WTC11 (cell line): ENCODE data around the gene IFNA21. TPM values are rescaled to one million over a fixed set of nuclear protein-coding genes. Genes with fewer than 3 reads are reported as not detected.

ENCODE experiments used
- ELF4 ChIP-seq: sonication (generic); formaldehyde crosslinking; IDR thresholded peaks from 2 replicates; pipeline ENCODE4 v1.8.1; 2022; ENCODE audit warnings: low read depth, mild to moderate bottlenecking, moderate library complexity, missing genetic modification reagents
- ESRRA ChIP-seq: sonication (generic); formaldehyde crosslinking; IDR thresholded peaks from 2 replicates; pipeline ENCODE4 v1.8.1; 2022; ENCODE audit warnings: mild to moderate bottlenecking, missing genetic modification reagents, borderline replicate concordance
- NFATC4 ChIP-seq: fragments of 250-450 bp; sonication (Bioruptor Pico); IDR thresholded peaks from 2 replicates; pipeline ENCODE4 v1.9.0; 2021; ENCODE audit warnings: mild to moderate bottlenecking
- total RNA-seq: library from RNA; stranded (reverse); gene quantifications from 3 replicates; pipeline ENCODE4 v1.2.3, GENCODE V29; 2021
- TF ChIP-seq, protein P1 (sequence below): sonication (generic); formaldehyde crosslinking; IDR thresholded peaks from 2 replicates; pipeline ENCODE4 v1.8.1; 2023; ENCODE audit warnings: mild to moderate bottlenecking, missing genetic modification reagents, moderate library complexity
- TF ChIP-seq, protein P2 (sequence below): sonication (generic); formaldehyde crosslinking; IDR thresholded peaks from 2 replicates; pipeline ENCODE4 v1.8.0; 2023; ENCODE audit warnings: missing genetic modification reagents

Gene IFNA21
- total RNA-seq, 1 experiment from 2014 or later, result not detected

DNA sequence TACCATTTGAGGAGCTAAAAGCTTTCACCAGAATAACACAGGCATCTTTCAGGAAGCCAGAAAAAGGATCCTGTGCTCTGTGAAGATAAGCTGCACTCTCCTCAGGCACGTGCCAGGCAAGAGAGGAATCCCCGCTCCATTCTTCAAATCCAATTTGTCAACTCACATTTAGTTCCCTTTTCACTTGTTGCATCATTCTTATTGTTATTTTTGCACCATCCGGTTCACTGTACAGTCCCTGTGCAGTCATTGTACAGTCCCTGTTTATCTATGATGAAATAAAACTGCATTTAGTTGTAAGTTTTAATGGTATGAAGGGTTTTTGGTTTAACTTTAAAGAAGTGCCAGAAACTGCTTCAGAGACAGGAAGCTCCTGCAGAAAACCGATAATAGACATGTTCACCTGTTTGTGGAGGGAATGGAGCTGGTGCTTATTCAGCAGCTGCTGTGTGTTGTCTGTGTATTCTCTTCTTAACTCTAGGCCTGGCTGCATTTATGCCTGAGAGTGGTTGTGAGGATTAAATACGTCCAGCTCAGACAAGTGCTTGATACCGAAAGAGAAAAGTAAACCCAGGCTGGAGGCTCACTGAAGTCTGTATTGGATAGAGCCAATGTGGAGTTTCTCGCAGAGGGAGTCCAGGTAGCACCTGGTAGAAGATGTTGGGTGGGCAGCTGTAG, 47.2 kb downstream of the IFNA21 start (continued):
- TF ChIP-seq, protein P1, sequence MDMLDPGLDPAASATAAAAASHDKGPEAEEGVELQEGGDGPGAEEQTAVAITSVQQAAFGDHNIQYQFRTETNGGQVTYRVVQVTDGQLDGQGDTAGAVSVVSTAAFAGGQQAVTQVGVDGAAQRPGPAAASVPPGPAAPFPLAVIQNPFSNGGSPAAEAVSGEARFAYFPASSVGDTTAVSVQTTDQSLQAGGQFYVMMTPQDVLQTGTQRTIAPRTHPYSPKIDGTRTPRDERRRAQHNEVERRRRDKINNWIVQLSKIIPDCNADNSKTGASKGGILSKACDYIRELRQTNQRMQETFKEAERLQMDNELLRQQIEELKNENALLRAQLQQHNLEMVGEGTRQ (CRISPR knock-in tag), result no peak
- TF ChIP-seq ESRRA (CRISPR knock-in tag) (no peak), ELF4 (CRISPR knock-in tag) (no peak), NFATC4 (no peak)
- TF ChIP-seq, protein P2, sequence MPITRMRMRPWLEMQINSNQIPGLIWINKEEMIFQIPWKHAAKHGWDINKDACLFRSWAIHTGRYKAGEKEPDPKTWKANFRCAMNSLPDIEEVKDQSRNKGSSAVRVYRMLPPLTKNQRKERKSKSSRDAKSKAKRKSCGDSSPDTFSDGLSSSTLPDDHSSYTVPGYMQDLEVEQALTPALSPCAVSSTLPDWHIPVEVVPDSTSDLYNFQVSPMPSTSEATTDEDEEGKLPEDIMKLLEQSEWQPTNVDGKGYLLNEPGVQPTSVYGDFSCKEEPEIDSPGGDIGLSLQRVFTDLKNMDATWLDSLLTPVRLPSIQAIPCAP (CRISPR knock-in tag), result no peak

Other genes starting within 250 kb of the IFNA21 start
- gene HACD4, start 135.0 kb downstream of the IFNA21 start, total RNA-seq, result 0.94 to 1.2 TPM (median 1.1 TPM) in 3 replicates
- not detected in 3 replicates for gene IFNB1, start 88.7 kb downstream of the IFNA21 start, total RNA-seq
- not detected in 3 replicates for gene IFNW1, start 24.8 kb downstream of the IFNA21 start, total RNA-seq
- not detected in 3 replicates for gene IFNA4, start 20.9 kb upstream of the IFNA21 start, total RNA-seq
- gene IFNA7, start 35.5 kb upstream of the IFNA21 start, total RNA-seq, result not detected in 3 replicates
- gene IFNA10, start 40.5 kb upstream of the IFNA21 start, total RNA-seq, result not detected in 3 replicates
- gene IFNA16, start 50.7 kb upstream of the IFNA21 start, total RNA-seq, result not detected in 3 replicates
- gene IFNA17, start 61.6 kb upstream of the IFNA21 start, total RNA-seq, result not detected in 3 replicates
- gene IFNA14, start 73.3 kb upstream of the IFNA21 start, total RNA-seq, result not detected in 3 replicates
- not detected in 3 replicates for gene IFNA5, start 138.7 kb upstream of the IFNA21 start, total RNA-seq
- gene KLHL9, start 168.7 kb upstream of the IFNA21 start, total RNA-seq, result 15.6 to 17.4 TPM (median 16.1 TPM) in 3 replicates
- not detected in 3 replicates for gene IFNA6, start 184.2 kb upstream of the IFNA21 start, total RNA-seq
- gene IFNA13, start 201.4 kb upstream of the IFNA21 start, total RNA-seq, result not detected in 3 replicates
- gene IFNA2, start 218.7 kb upstream of the IFNA21 start, total RNA-seq, result not detected in 3 replicates
- gene IFNA8, start 242.5 kb upstream of the IFNA21 start, total RNA-seq, result not detected in 3 replicates